K562 (cell line): ENCODE data around the gene KBTBD13. TPM values are rescaled to one million over a fixed set of nuclear protein-coding genes. Genes with fewer than 3 reads are reported as not detected.

ENCODE experiments used
- ATAC-seq: fragments of 200-7000 bp; cut with Tn5 transposase; 3 replicates; pipeline ENCODE4 v1.9.1; 2020; ENCODE audit warnings: moderate library complexity
- BruUV-seq: library from RNA; stranded (reverse); fragments of 400-500 nt; replicated peaks from 2 replicates; lab custom pipeline; 2021; lab: Mats Ljungman, UMichigan
- CTCF ChIA-PET: fragments of 300-600 bp; formaldehyde crosslinking; extraction: SDS; loops from one replicate; lab custom pipeline; 2021; ENCODE audit warnings: low intra/inter-chr PET ratio; lab: Yijun Ruan, JAX
- POLR2A ChIA-PET: fragments of 300-600, 350-650 bp; sonication (Branson Sonifier 250); formaldehyde crosslinking; extraction: SDS; loops from one replicate; lab custom pipeline; 2021; ENCODE audit warnings: antibody characterized with exemption, inconsistent platforms; lab: Yijun Ruan, JAX
- DNase-seq, 4 experiments: peaks; one replicate each; pipeline versions ENCODE4 v3.0.0 to v3.0.0-alpha.2; 2011 to 2018; ENCODE audit warnings: low spot score in 3 of 4, mixed read lengths in 3 of 4; ENCODE audit errors: extremely low read depth in 1 of 4
- FAIRE-seq: peaks from 2 replicates; lab custom pipeline; 2011; peaks lifted over from hg19 to GRCh38; lab: Jason Lieb, UNC
- H2AFZ ChIP-seq: 2 replicates; pipeline ENCODE4 v1.6.0; 2011; ENCODE audit warnings: low read depth, low read length, control low read depth, inconsistent platforms
- H3K27ac ChIP-seq: fragments of 200-600 bp; 3 replicates; pipeline ENCODE4 v1.8.0; 2011; ENCODE audit warnings: low read depth, mild to moderate bottlenecking, control low read depth, inconsistent platforms, low read length, moderate library complexity, mixed read lengths; ENCODE audit errors: extremely low read depth
- H3K27me3 ChIP-seq, 2 experiments: fragments of 300-600 bp in 1 of 2; 2 replicates in 1 of 2; 3 replicates in 1 of 2; pipeline versions ENCODE4 v1.6.0 to v1.8.0; 2011; ENCODE audit warnings: inconsistent platforms in 2 of 2, low read length in 2 of 2, mild to moderate bottlenecking in 1 of 2, mixed read lengths in 1 of 2, moderate library complexity in 1 of 2; ENCODE audit not compliant: control insufficient read depth in 2 of 2, insufficient read depth in 2 of 2
- H3K36me3 ChIP-seq: fragments of 300-600 bp; 3 replicates; pipeline ENCODE4 v1.8.0; 2011; ENCODE audit warnings: mild to moderate bottlenecking, low read length, inconsistent platforms; ENCODE audit not compliant: control insufficient read depth, insufficient read depth
- H3K4me1 ChIP-seq, 2 experiments: fragments of 200-600 bp in 1 of 2; replicated peaks in 1 of 2; 2 replicates in 1 of 2; 3 replicates in 1 of 2; pipeline versions ENCODE4 v1.5.1 to v1.8.0; 2011; ENCODE audit warnings: inconsistent platforms in 2 of 2, low read length in 2 of 2, mild to moderate bottlenecking in 1 of 2, mixed read lengths in 1 of 2, moderate library complexity in 1 of 2; ENCODE audit not compliant: control insufficient read depth in 2 of 2, insufficient read depth in 2 of 2
- H3K4me2 ChIP-seq: 2 replicates; pipeline ENCODE4 v1.6.1; 2011; ENCODE audit warnings: low read length, control low read depth, inconsistent platforms, mixed read lengths; ENCODE audit not compliant: insufficient read depth
- H3K4me3 ChIP-seq: fragments of 200-600 bp; sonication (generic), shearing (Covaris generic); 2 replicates; pipeline ENCODE4 v1.5.1; 2016; ENCODE audit warnings: control low read depth, inconsistent platforms
- H3K79me2 ChIP-seq: fragments of 200-600 bp; 3 replicates; pipeline ENCODE4 v1.8.0; 2011; ENCODE audit warnings: low read length, inconsistent platforms; ENCODE audit not compliant: control insufficient read depth, insufficient read depth
- H3K9ac ChIP-seq, 2 experiments: 2 replicates each; pipeline versions ENCODE4 v1.6.0 to v1.6.1; 2011; ENCODE audit warnings: low read depth in 2 of 2, low read length in 2 of 2, control low read depth in 1 of 2, inconsistent platforms in 1 of 2, mild to moderate bottlenecking in 1 of 2, mixed read lengths in 1 of 2; ENCODE audit not compliant: insufficient read depth in 1 of 2
- H3K9me1 ChIP-seq: one replicate; pipeline ENCODE4 v1.6.0; 2011; ENCODE audit warnings: inconsistent platforms, mild to moderate bottlenecking, low read length, moderate library complexity; ENCODE audit not compliant: control insufficient read depth, insufficient read depth
- H3K9me3 ChIP-seq: replicated peaks from 2 replicates; pipeline ENCODE4 v1.5.1; 2011; ENCODE audit warnings: low read depth, low read length, inconsistent platforms; ENCODE audit not compliant: control insufficient read depth, insufficient read depth
- H4K20me1 ChIP-seq: replicated peaks from 2 replicates; pipeline ENCODE4 v1.6.1; 2011; ENCODE audit warnings: low read length, inconsistent platforms, mixed read lengths; ENCODE audit not compliant: control insufficient read depth, insufficient read depth
- ASH1L ChIP-seq: fragments of 450-650 bp; IDR thresholded peaks from 2 replicates; pipeline ENCODE4 v1.6.1; 2018; ENCODE audit warnings: borderline replicate concordance, mild to moderate bottlenecking, low read depth; ENCODE audit not compliant: partially characterized antibody
- CBFB ChIP-seq: sonication (generic); formaldehyde crosslinking; IDR thresholded peaks from 2 replicates; pipeline ENCODE4 v1.4.0; 2020; ENCODE audit warnings: mild to moderate bottlenecking, missing genetic modification reagents
- CCAR2 ChIP-seq: fragments of 200-400 bp; formaldehyde crosslinking; IDR thresholded peaks from 2 replicates; pipeline ENCODE4 v1.6.1; 2017; ENCODE audit warnings: mild to moderate bottlenecking, low read depth, low read length
- CHD1 ChIP-seq: fragments of 200-600 bp; sonication (generic); IDR thresholded peaks from one replicate; pipeline ENCODE4 v1.6.1; 2012; ENCODE audit warnings: mild to moderate bottlenecking, moderate library complexity, low read length, inconsistent platforms
- FOXA3 ChIP-seq, 2 experiments: fragments of 450-650 bp in 1 of 2; sonication (generic) in 1 of 2; formaldehyde crosslinking; IDR thresholded peaks in 1 of 2; conservative IDR thresholded peaks in 1 of 2; 2 replicates each; pipeline versions ENCODE4 v1.4.0 to v1.8.0; 2020 to 2022; ENCODE audit warnings: mild to moderate bottlenecking in 2 of 2, missing genetic modification reagents in 1 of 2
- ILK ChIP-seq: fragments of 450-650 bp; IDR thresholded peaks from 2 replicates; pipeline ENCODE4 v1.6.1; 2016; ENCODE audit warnings: missing genetic modification characterization, low read depth, mild to moderate bottlenecking, missing compliant biosample characterization, moderate library complexity, borderline replicate concordance
- JUNB ChIP-seq: fragments of 450-650 bp; formaldehyde crosslinking; conservative IDR thresholded peaks from 2 replicates; pipeline ENCODE4 v1.4.0; 2020; ENCODE audit warnings: mild to moderate bottlenecking
- KLF1 ChIP-seq: fragments of 450-650 bp; IDR thresholded peaks from 2 replicates; pipeline ENCODE4 v1.6.1; 2016; ENCODE audit warnings: missing genetic modification characterization, missing compliant biosample characterization
- TBP ChIP-seq: optimal IDR thresholded peaks from 2 replicates; pipeline ENCODE3; 2011; ENCODE audit warnings: low read depth, low read length, improper control_type of control experiment
- ZBTB8A ChIP-seq: fragments of 450-650 bp; IDR thresholded peaks from 2 replicates; pipeline ENCODE4 v1.6.1; 2018; ENCODE audit warnings: mild to moderate bottlenecking, moderate library complexity; ENCODE audit not compliant: partially characterized antibody
- ZC3H4 ChIP-seq: sonication (generic); formaldehyde crosslinking; IDR thresholded peaks from 2 replicates; pipeline ENCODE4 v1.9.0; 2021; ENCODE audit warnings: missing genetic modification reagents, borderline replicate concordance
- ZNF764 ChIP-seq: fragments of 250-450 bp; sonication (Bioruptor Pico); IDR thresholded peaks from 2 replicates; pipeline ENCODE4 v1.4.0; 2020; ENCODE audit warnings: low read depth, mild to moderate bottlenecking, moderate library complexity
- WGBS: fragments of 100-300 bp; shearing (Covaris generic); methylation state at CpG from one replicate; pipeline ENCODE4 v1.1.6; 2016; ENCODE audit warnings: low coverage, mixed read lengths; ENCODE audit not compliant: insufficient coverage; ENCODE audit errors: missing lambda C conversion rate; 5-methylcytosine and 5-hydroxymethylcytosine counted together
- in situ Hi-C: fragments of 300-500 bp; cut with MboI; formaldehyde crosslinking; loops from 4 replicates; pipeline ENCODE4 v1.15.0; 2018; ENCODE audit warnings: inconsistent platforms, mixed read lengths
- intact Hi-C: fragments of 100-400 bp; cut with micrococcal nuclease; formaldehyde crosslinking; loops from 2 replicates; pipeline ENCODE4 v1.14.2; 2022
- polyA plus RNA-seq, 8 experiments: library from polyadenylated mRNA; depleted of rRNA in 4 of 8; stranded (reverse) in 5 of 8; unstranded in 3 of 8; fragments of >200 nt; fragmentation: Nextera tagmentation in 2 of 8; fragmentation: Illumina TruSeq in 1 of 8; extraction: Ambion mirVana in 2 of 8; extraction: Trizol in 1 of 8; gene quantifications; 2 replicates each; pipeline versions ENCODE4 v1.2.1 to v1.2.3, GENCODE V29; 2011 to 2014; ENCODE audit warnings: inconsistent platforms in 1 of 8, missing spikeins in 1 of 8
- total RNA-seq, 7 experiments: library from RNA; depleted of rRNA in 6 of 7; stranded (reverse); fragments of >200 nt in 6 of 7; fragmentation: Illumina TruSeq in 2 of 7; extraction: Trizol in 2 of 7; gene quantifications; 2 replicates each; pipeline versions ENCODE4 v1.2.1 to v1.2.3, GENCODE V29; 2011 to 2021; ENCODE audit warnings: low replicate concordance in 1 of 7
- TF ChIP-seq, protein P1 (sequence below): sonication (generic); formaldehyde crosslinking; IDR thresholded peaks from 2 replicates; pipeline ENCODE4 v1.8.0; 2022; ENCODE audit warnings: mild to moderate bottlenecking, missing genetic modification reagents
- TF ChIP-seq, protein P2 (sequence below): fragments of 250-450 bp; sonication (Bioruptor Pico); IDR thresholded peaks from 2 replicates; pipeline ENCODE4 v1.4.0; 2020; ENCODE audit warnings: borderline replicate concordance
- TF ChIP-seq, protein P3 (sequence below): fragments of 450-650 bp; IDR thresholded peaks from 2 replicates; pipeline ENCODE4 v1.6.1; 2016; ENCODE audit warnings: borderline replicate concordance
- TF ChIP-seq, protein P4 (sequence below): fragments of 450-650 bp; IDR thresholded peaks from 2 replicates; pipeline ENCODE4 v1.6.1; 2016

Gene KBTBD13
- total and polyA plus RNA-seq, 9 of the 15 experiments (the other 6 are each of a cell fraction or from before 2014, with no cell fraction given), result 0.07 to 0.13 (median 0.10) TPM; not detected in 3

DNA sequence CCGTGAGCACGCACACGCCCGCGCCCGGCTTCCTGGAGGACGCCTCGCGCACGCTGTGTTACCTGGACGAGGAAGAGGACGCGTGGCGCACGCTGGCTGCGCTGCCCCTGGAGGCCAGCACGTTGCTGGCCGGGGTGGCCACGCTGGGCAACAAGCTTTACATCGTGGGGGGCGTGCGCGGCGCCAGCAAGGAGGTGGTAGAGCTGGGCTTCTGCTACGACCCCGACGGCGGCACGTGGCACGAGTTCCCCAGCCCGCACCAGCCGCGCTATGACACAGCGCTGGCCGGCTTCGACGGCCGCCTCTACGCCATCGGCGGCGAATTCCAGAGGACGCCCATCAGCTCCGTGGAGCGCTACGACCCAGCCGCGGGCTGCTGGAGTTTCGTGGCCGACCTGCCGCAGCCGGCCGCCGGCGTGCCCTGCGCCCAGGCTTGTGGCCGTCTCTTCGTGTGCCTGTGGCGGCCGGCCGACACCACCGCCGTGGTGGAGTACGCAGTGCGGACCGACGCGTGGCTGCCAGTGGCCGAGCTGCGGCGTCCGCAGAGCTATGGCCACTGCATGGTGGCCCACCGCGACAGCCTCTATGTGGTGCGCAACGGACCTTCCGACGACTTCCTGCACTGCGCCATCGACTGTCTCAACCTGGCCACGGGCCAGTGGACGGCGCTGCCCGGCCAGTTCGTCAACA is 890 bp downstream of the KBTBD13 start:
- Histone ChIP-seq H3K9me1 (no peaks in the 10 kb centered on the region), H3K4me2 (no peak overlapping the region), H4K20me1 (no peaks in the 10 kb centered on the region), H3K36me3 (no peaks in the 10 kb centered on the region), H3K27me3 (peaks cover 7 to 26% of the 10 kb centered on the region in 2 experiments; a peak in 3 of 5 replicates), H2AFZ (no peak overlapping the region), H3K4me1 (peaks cover 0 to 16% of the 10 kb centered on the region in 2 experiments; a peak in 2 of 5 replicates), H3K4me3 (no peak overlapping the region), H3K9ac (no peak overlapping the region), H3K79me2 (no peaks in the 10 kb centered on the region), H3K9me3 (no peaks in the 10 kb centered on the region; the same call in 1 of the 2 replicates), H3K27ac (no peak overlapping the region)
- ChIA-PET CTCF (no interaction called here), POLR2A (no interaction called here)
- ATAC-seq, result no peak
- BruUV-seq, result no TSS peak
- in situ Hi-C loops (no loop called here), intact Hi-C loops (no loop called here)
- FAIRE-seq, result no peak
- WGBS, result 76% methylated on average over 20 of the region's 85 CpGs
- DNase-seq, result no peak
- TF ChIP-seq JUNB (no peak), KLF1 (tag) (no peak), CHD1 (no peak), ZC3H4 (no peak), TBP (no peak), ZNF764 (no peak), FOXA3 (CRISPR knock-in tag; conservative IDR thresholded peaks at IDR 0.05 in 1 of 2, IDR thresholded peaks at IDR 0.05 in 1 of 2) (no peak), CBFB (no peak), ILK (no peak), ASH1L (no peak), ZBTB8A (no peak), CCAR2 (no peak)
- TF ChIP-seq, protein P1, sequence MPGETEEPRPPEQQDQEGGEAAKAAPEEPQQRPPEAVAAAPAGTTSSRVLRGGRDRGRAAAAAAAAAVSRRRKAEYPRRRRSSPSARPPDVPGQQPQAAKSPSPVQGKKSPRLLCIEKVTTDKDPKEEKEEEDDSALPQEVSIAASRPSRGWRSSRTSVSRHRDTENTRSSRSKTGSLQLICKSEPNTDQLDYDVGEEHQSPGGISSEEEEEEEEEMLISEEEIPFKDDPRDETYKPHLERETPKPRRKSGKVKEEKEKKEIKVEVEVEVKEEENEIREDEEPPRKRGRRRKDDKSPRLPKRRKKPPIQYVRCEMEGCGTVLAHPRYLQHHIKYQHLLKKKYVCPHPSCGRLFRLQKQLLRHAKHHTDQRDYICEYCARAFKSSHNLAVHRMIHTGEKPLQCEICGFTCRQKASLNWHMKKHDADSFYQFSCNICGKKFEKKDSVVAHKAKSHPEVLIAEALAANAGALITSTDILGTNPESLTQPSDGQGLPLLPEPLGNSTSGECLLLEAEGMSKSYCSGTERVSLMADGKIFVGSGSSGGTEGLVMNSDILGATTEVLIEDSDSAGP, result no peak
- TF ChIP-seq, protein P2, sequence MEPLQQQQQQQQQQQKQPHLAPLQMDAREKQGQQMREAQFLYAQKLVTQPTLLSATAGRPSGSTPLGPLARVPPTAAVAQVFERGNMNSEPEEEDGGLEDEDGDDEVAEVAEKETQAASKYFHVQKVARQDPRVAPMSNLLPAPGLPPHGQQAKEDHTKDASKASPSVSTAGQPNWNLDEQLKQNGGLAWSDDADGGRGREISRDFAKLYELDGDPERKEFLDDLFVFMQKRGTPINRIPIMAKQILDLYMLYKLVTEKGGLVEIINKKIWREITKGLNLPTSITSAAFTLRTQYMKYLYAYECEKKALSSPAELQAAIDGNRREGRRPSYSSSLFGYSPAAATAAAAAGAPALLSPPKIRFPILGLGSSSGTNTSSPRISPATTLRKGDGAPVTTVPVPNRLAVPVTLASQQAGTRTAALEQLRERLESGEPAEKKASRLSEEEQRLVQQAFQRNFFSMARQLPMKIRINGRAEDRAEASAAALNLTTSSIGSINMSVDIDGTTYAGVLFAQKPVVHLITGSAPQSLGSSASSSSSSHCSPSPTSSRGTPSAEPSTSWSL, result no peak
- TF ChIP-seq, protein P3, sequence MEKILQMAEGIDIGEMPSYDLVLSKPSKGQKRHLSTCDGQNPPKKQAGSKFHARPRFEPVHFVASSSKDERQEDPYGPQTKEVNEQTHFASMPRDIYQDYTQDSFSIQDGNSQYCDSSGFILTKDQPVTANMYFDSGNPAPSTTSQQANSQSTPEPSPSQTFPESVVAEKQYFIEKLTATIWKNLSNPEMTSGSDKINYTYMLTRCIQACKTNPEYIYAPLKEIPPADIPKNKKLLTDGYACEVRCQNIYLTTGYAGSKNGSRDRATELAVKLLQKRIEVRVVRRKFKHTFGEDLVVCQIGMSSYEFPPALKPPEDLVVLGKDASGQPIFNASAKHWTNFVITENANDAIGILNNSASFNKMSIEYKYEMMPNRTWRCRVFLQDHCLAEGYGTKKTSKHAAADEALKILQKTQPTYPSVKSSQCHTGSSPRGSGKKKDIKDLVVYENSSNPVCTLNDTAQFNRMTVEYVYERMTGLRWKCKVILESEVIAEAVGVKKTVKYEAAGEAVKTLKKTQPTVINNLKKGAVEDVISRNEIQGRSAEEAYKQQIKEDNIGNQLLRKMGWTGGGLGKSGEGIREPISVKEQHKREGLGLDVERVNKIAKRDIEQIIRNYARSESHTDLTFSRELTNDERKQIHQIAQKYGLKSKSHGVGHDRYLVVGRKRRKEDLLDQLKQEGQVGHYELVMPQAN, result no peak
- TF ChIP-seq, protein P4, sequence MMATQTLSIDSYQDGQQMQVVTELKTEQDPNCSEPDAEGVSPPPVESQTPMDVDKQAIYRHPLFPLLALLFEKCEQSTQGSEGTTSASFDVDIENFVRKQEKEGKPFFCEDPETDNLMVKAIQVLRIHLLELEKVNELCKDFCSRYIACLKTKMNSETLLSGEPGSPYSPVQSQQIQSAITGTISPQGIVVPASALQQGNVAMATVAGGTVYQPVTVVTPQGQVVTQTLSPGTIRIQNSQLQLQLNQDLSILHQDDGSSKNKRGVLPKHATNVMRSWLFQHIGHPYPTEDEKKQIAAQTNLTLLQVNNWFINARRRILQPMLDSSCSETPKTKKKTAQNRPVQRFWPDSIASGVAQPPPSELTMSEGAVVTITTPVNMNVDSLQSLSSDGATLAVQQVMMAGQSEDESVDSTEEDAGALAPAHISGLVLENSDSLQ, result no peak
